ENCODE data around the gene MAP7.

DNA sequence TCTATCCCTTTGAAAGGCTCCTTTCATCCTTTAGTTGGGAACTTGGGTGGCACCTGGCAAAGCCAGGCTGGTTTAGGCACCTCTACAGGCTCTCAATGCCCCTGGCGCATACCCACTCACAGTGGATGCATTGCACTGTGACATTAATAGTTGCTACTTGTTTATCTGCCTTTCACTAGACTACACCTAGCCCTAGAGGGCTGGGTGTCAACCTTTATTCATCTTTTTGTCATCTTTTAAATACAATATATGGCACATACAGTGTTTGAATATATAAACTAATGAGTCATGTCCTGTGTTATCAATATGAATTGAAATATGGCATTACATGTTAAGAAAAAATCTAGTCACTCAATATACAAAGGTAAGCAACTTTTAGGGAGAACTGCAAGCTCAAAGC, 140.6 kb downstream of the MAP7 start:
- TF ChIP-seq CTCF (IDR thresholded peaks at IDR 0.05): no peak
- TF ChIP-seq POLR2A (IDR thresholded peaks at IDR 0.05): no peak
